CD8-positive, alpha-beta memory T cell (primary cell): ENCODE measurements around the gene PDZD11. TPM values are rescaled to one million over a fixed set of nuclear protein-coding genes. Genes with fewer than 3 reads are reported as not detected.
"Not testable (repeated sequence)": the region's sequence is repeated elsewhere in the genome, so short reads cannot be mapped to it uniquely, and the experiment has no call there.

Experiments
- CTCF ChIA-PET: fragments of 350-600 bp; sonication (Branson Sonifier 250); formaldehyde crosslinking; loops from one replicate; lab custom pipeline; 2021; ENCODE audit warnings: antibody characterized with exemption; lab: Charles Lee
- POLR2A ChIA-PET: fragments of 350-600 bp; sonication (Branson Sonifier 250); formaldehyde crosslinking; loops from one replicate; lab custom pipeline; 2021; ENCODE audit warnings: antibody characterized with exemption; lab: Charles Lee
- DNase-seq, 5 donors: peaks; one replicate each; pipeline versions ENCODE4 v3.0.0 to v3.0.0-alpha.2; 2020 to 2022; ENCODE audit warnings: mixed read lengths in 1 of 5
- H3K27ac ChIP-seq: one replicate; pipeline ENCODE4 v1.7.0; 2013; ENCODE audit warnings: low read depth, mild to moderate bottlenecking, low read length, moderate library complexity
- H3K27me3 ChIP-seq: 2 replicates; pipeline ENCODE4 v1.7.0; 2013; ENCODE audit warnings: low read length, mild to moderate bottlenecking; ENCODE audit not compliant: insufficient read depth, poor library complexity, severe bottlenecking
- H3K36me3 ChIP-seq: 2 replicates; pipeline ENCODE4 v1.7.0; 2013; ENCODE audit warnings: mild to moderate bottlenecking, low read length, moderate library complexity; ENCODE audit not compliant: insufficient read depth
- H3K4me1 ChIP-seq: 2 replicates; pipeline ENCODE4 v1.7.0; 2013; ENCODE audit warnings: mild to moderate bottlenecking, low read length, moderate library complexity; ENCODE audit not compliant: insufficient read depth
- H3K4me3 ChIP-seq: 2 replicates; pipeline ENCODE4 v1.7.0; 2013; ENCODE audit warnings: mild to moderate bottlenecking, low read length
- H3K9me3 ChIP-seq: 2 replicates; pipeline ENCODE4 v1.7.0; 2013; ENCODE audit warnings: mild to moderate bottlenecking, low read length
- H3K27ac Mint-ChIP-seq, 8 donors: one replicate each; pipeline ENCODE4 v1.8.0; 2020 to 2021; ENCODE audit warnings: mixed read lengths in 8 of 8, mild to moderate bottlenecking in 6 of 8, inconsistent platforms in 3 of 8, moderate library complexity in 3 of 8
- H3K27me3 Mint-ChIP-seq, 2 donors: one replicate each; pipeline ENCODE4 v1.8.0; 2020 to 2021; ENCODE audit warnings: mixed read lengths in 2 of 2, mild to moderate bottlenecking in 1 of 2, moderate library complexity in 1 of 2
- H3K36me3 Mint-ChIP-seq, 3 donors: one replicate each; pipeline ENCODE4 v1.8.0; 2020 to 2021; ENCODE audit warnings: mixed read lengths in 3 of 3, inconsistent platforms in 1 of 3, mild to moderate bottlenecking in 1 of 3
- H3K4me1 Mint-ChIP-seq, 3 donors: one replicate each; pipeline ENCODE4 v1.8.0; 2020 to 2021; ENCODE audit warnings: mixed read lengths in 3 of 3, inconsistent platforms in 1 of 3, mild to moderate bottlenecking in 1 of 3
- H3K4me3 Mint-ChIP-seq, 7 donors: one replicate each; pipeline ENCODE4 v1.8.0; 2020 to 2021; ENCODE audit warnings: mixed read lengths in 7 of 7, mild to moderate bottlenecking in 6 of 7, moderate library complexity in 4 of 7, inconsistent platforms in 2 of 7
- H3K9me3 Mint-ChIP-seq, 5 donors: one replicate each; pipeline ENCODE4 v1.8.0; 2020 to 2022; ENCODE audit warnings: mixed read lengths in 5 of 5, mild to moderate bottlenecking in 3 of 5, moderate library complexity in 2 of 5, inconsistent platforms in 1 of 5
- polyA plus RNA-seq: library from polyadenylated mRNA; unstranded; fragments of 300-500 nt; fragmentation: Illumina TruSeq; gene quantifications from one replicate; pipeline ENCODE4 v1.2.3, GENCODE V29; 2021
- total RNA-seq, 2 experiments: library from RNA; stranded (reverse); gene quantifications; one replicate each; pipeline ENCODE4 v1.2.3, GENCODE V29; 2021

PDZD11 gene, protein sequence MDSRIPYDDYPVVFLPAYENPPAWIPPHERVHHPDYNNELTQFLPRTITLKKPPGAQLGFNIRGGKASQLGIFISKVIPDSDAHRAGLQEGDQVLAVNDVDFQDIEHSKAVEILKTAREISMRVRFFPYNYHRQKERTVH
- 10 to 100 TPM; 26.4 to 28.9 TPM for total RNA-seq
- polyA plus RNA-seq, result 40.7 TPM

DNA sequence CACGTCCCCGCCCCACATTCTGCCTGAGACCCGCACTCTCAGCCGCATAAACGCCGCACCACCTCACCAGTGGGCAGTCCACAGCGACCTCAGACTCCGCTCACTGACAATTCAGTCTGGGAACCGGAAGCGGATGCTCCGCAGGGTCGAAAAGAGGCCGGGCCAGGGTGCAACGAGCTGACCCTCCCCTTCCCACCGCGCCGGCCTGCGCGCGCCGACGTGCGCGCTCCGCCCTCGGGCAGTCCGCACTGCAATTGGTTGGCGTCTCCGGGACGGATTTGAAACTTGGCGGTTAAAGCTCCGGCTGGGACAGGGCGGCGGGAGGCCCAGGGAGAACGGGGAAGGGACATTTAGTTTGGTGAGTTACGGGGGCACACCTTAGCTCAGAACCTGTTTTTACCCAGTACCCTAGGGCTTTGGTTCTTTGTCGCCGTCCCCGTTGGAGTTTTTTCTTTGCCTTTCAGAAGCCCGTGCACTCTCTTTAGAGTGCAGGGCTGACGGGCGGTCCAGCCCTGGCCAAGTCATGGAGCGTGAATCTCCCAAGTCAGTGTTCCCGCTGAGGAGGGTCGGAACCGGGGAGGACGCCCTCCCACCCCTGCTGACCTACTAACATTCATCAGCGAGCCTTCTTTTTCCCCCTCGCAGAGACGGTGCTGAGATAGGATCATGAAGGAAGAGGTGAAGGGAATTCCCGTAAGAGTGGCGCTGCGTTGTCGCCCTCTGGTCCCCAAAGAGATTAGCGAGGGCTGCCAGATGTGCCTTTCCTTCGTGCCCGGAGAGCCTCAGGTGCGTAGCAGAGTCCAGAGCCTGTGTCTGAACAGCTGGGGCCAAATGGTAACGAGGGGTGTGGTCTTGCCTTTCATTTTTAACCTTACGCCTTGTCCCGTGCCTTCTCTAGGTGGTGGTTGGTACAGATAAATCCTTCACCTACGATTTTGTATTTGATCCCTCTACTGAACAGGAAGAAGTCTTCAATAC is at the start of gene PDZD11, which contains the start of gene KIF4A:
PDZD11 (minus strand) TSS at position 135 of the 978 bp plus-strand sequence. CDS start 586 bp downstream, outside the sequence.
KIF4A (plus strand) TSS at position 312 of the 978 bp plus-strand sequence; CDS start at position 667, 355 bp downstream.
- no peaks in the 10 kb centered on the region for H3K27me3 ChIP-seq
- H3K4me1 ChIP-seq, result peaks cover 5% of the 10 kb centered on the region
- H3K36me3 ChIP-seq, result no peaks in the 10 kb centered on the region
- Mint-ChIP-seq H3K27ac (peak within 1 kb of the TSS; percentile 75 to 96 (median 88)), H3K27me3 (peaks cover 0 to 7% of the 10 kb centered on the region in 2 donors), H3K36me3 (peaks cover 0 to 30% (median 0%) of the 10 kb centered on the region in 3 donors), H3K9me3 (no peaks in the 10 kb centered on the region), H3K4me1 (peaks cover 12 to 20% (median 19%) of the 10 kb centered on the region in 3 donors), H3K4me3 (peak within 1 kb of the TSS; percentile 84 to 94 (median 89))
- ChIA-PET CTCF (no interaction called here), POLR2A (no interaction called here)
- H3K9me3 ChIP-seq, result no peaks in the 10 kb centered on the region
- peak; percentile 63 to 79 (median 72) for DNase-seq
- peak within 1 kb of the TSS; percentile 69 for H3K27ac ChIP-seq
- H3K4me3 ChIP-seq, result peak within 1 kb of the TSS; percentile 73

DNA sequence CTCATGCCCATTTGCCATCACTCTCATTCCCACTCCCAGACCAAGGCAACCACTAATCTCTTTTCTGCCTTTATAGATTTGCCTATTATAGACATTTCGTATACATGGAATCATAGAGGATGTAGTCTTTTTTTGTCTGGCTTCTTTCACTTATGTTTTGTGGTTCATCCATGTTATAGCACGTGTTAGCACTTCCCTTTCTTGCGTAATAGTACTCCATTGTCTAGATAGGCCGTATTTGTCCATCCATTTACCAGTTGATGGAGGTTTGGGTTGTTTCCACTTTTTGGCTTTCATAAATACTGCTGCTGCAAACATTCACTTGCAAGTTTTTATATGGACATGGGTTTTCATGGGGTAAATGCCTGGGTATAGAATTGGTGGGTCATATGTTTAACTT is 48.6 kb upstream of the PDZD11 start:
- peaks cover 0 to 1% of the 10 kb centered on the region in 2 donors for H3K27me3 Mint-ChIP-seq
- CTCF ChIA-PET, result no interaction called here
- H3K36me3 Mint-ChIP-seq, result no peaks in the 10 kb centered on the region
- Histone ChIP-seq H3K4me3 (no peak overlapping the region), H3K9me3 (no peaks in the 10 kb centered on the region), H3K4me1 (no peaks in the 10 kb centered on the region), H3K36me3 (no peaks in the 10 kb centered on the region), H3K27ac (no peak overlapping the region), H3K27me3 (no peaks in the 10 kb centered on the region)
- no peak for DNase-seq
- no peak overlapping the region for H3K27ac Mint-ChIP-seq
- no peaks in the 10 kb centered on the region for H3K9me3 Mint-ChIP-seq
- H3K4me3 Mint-ChIP-seq, result no peak overlapping the region
- H3K4me1 Mint-ChIP-seq, result no peaks in the 10 kb centered on the region
- POLR2A ChIA-PET, result no interaction called here

DNA sequence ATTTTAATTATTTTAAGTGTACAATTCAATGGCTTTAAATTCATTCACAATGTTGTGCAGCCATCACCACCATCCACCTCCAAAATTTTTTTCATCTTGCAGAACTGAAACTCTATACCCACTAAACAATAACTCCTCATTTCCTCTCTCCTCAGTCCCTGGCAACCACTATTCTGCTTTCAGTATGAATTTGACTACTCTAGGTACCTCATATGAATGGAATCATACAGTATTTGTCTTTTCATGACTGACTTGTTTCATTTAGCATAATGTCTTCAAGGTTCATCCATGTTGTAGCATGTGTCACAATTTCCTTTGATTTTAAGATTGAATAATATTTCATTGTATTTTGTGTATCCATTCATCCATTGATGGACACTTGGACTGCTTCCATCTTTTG is 47.0 kb upstream of the PDZD11 start:
- Mint-ChIP-seq H3K4me3 (no peak overlapping the region), H3K9me3 (no peaks in the 10 kb centered on the region), H3K36me3 (no peaks in the 10 kb centered on the region), H3K27me3 (peaks cover 0 to 1% of the 10 kb centered on the region in 2 donors), H3K4me1 (no peaks in the 10 kb centered on the region), H3K27ac (no peak overlapping the region)
- ChIA-PET CTCF (no interaction called here), POLR2A (no interaction called here)
- Histone ChIP-seq H3K27ac (no peak overlapping the region), H3K27me3 (no peaks in the 10 kb centered on the region), H3K36me3 (no peaks in the 10 kb centered on the region), H3K4me3 (no peak overlapping the region), H3K4me1 (no peaks in the 10 kb centered on the region), H3K9me3 (no peaks in the 10 kb centered on the region)
- DNase-seq, result no peak

DNA sequence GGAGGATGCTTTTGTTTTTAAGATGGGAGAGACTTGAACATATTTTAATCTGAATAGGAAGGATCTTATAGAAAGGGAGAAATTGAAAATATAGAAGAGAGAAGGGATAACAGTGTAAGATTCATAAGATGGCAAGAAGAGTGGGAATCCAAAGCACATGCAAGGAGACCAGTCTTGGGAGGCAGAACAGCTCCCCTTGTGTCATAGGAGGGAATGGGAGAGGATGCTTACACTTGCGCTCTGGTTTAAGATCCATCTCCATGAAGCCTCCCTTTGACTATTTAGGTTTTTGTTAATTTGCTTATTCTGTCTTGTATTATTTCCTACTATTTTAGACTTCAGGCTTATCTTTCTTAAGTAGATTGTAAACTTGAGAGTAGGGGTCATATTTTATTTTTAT is 42.9 kb upstream of the PDZD11 start:
- Mint-ChIP-seq H3K27me3 (no peaks in the 10 kb centered on the region), H3K9me3 (no peaks in the 10 kb centered on the region), H3K36me3 (no peaks in the 10 kb centered on the region), H3K4me3 (no peak overlapping the region), H3K4me1 (no peaks in the 10 kb centered on the region), H3K27ac (no peak overlapping the region)
- Histone ChIP-seq H3K9me3 (no peaks in the 10 kb centered on the region), H3K27ac (no peak overlapping the region), H3K36me3 (no peaks in the 10 kb centered on the region), H3K4me3 (no peak overlapping the region), H3K27me3 (no peaks in the 10 kb centered on the region), H3K4me1 (no peaks in the 10 kb centered on the region)
- ChIA-PET POLR2A (no interaction called here), CTCF (no interaction called here)
- DNase-seq, result no peak

DNA sequence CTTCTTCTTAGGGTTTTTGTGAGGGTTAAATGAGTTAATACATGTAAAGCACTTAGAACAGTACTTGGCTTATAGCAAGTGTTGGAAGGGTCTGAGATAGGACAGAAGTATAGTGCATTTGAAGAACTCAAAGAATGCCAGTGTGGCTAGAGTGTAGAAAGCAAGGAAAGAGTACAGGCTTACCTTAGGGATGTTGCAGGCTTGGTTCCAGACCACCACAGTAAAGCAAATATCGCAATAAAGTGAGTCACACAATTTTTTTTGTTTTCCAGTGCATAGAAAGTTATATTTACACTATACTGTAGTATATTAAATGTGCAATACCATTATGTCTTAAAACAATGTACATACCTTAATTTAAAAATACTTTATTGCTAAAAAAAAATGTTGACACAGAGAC is 41.4 kb upstream of the PDZD11 start:
- ChIA-PET POLR2A (no interaction called here), CTCF (no interaction called here)
- H3K27me3 Mint-ChIP-seq, result no peaks in the 10 kb centered on the region
- no peak overlapping the region for H3K4me3 Mint-ChIP-seq
- Histone ChIP-seq H3K36me3 (no peaks in the 10 kb centered on the region), H3K4me1 (no peaks in the 10 kb centered on the region), H3K27ac (no peak overlapping the region), H3K4me3 (no peak overlapping the region), H3K27me3 (no peaks in the 10 kb centered on the region), H3K9me3 (no peaks in the 10 kb centered on the region)
- no peak overlapping the region for H3K27ac Mint-ChIP-seq
- no peaks in the 10 kb centered on the region for H3K9me3 Mint-ChIP-seq
- no peaks in the 10 kb centered on the region for H3K4me1 Mint-ChIP-seq
- no peak for DNase-seq
- no peaks in the 10 kb centered on the region for H3K36me3 Mint-ChIP-seq

DNA sequence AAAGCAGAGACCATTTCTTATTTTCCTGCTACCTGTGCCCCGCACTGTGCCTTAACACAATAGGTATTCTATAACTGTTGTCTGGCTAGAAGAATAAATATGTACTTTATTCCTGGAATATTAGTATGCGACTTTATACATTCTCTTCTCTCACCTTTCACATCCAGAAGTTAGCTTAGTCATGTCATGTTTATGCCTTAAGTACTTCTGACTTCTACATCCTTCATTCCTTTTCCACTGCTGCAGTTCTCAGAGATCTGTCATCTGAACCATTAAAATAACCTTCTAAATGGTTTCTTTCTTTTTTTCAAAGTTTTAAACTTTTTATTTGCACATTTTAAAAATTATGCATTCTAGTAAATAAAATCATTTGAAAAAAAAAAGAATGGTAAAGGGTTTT is 34.6 kb upstream of the PDZD11 start:
- Mint-ChIP-seq H3K4me3 (no peak overlapping the region), H3K9me3 (no peaks in the 10 kb centered on the region), H3K27ac (no peak overlapping the region), H3K4me1 (no peaks in the 10 kb centered on the region), H3K36me3 (no peaks in the 10 kb centered on the region), H3K27me3 (peaks cover 0 to 4% of the 10 kb centered on the region in 2 donors)
- ChIA-PET POLR2A (no interaction called here), CTCF (no interaction called here)
- H3K4me1 ChIP-seq, result no peaks in the 10 kb centered on the region
- no peak overlapping the region for H3K27ac ChIP-seq
- no peaks in the 10 kb centered on the region for H3K36me3 ChIP-seq
- H3K9me3 ChIP-seq, result no peaks in the 10 kb centered on the region
- DNase-seq, result no peak
- H3K27me3 ChIP-seq, result no peaks in the 10 kb centered on the region
- no peak overlapping the region for H3K4me3 ChIP-seq

DNA sequence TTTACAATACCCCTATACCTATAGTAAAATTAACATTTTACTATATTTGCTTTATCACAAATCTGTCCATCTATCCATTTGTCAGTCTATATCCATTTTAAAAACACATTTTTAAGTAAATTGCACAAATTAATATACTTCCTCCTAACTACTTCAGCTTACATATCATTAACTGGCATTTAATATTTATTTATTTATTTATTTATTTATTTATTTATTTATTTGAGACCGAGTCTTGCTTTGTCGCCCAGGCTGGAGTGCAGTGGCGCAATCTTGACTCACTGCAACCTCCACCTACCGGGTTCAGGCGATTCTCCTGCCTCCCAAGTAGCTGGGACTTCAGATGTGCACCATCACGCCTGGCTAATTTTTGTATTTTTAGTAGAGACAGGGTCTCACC is 33.9 kb upstream of the PDZD11 start:
- H3K27me3 Mint-ChIP-seq, H3K4me1 ChIP-seq, H3K4me1 Mint-ChIP-seq, H3K27me3 ChIP-seq, POLR2A ChIA-PET, H3K9me3 ChIP-seq, H3K27ac Mint-ChIP-seq, DNase-seq, H3K4me3 Mint-ChIP-seq, H3K27ac ChIP-seq, H3K4me3 ChIP-seq, H3K36me3 Mint-ChIP-seq, H3K36me3 ChIP-seq, H3K9me3 Mint-ChIP-seq, CTCF ChIA-PET: not testable (repeated sequence)

DNA sequence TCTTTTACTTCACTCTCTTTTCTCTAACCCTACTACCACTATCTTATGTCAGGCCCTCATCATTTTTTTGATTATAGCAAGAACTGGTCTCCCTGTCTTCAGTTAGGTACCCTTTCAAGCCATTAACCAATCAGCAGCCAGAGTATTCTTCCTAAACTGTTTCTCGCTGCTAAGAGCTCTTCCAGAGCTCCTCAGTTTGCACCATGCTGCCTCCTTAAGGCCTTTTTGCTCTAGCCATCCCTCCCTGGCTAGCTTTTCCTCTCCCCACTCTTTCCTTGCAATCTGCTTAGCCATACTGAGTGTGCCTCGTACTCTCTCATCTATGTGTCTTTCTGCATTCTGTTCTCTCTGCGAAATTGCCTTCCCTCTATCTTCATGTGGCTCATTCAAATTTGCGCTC is 33.1 kb upstream of the PDZD11 start:
- POLR2A ChIA-PET, result no interaction called here
- Mint-ChIP-seq H3K9me3 (no peaks in the 10 kb centered on the region), H3K27me3 (peaks cover 0 to 4% of the 10 kb centered on the region in 2 donors), H3K4me3 (no peak overlapping the region), H3K36me3 (no peaks in the 10 kb centered on the region), H3K27ac (peak overlapping the region in 1 of 8 donors; percentile 6), H3K4me1 (no peaks in the 10 kb centered on the region)
- Histone ChIP-seq H3K36me3 (no peaks in the 10 kb centered on the region), H3K4me1 (no peaks in the 10 kb centered on the region), H3K4me3 (no peak overlapping the region), H3K27me3 (no peaks in the 10 kb centered on the region), H3K27ac (no peak overlapping the region), H3K9me3 (no peaks in the 10 kb centered on the region)
- CTCF ChIA-PET, result no interaction called here
- DNase-seq, result no peak
